ENCODE measurements around the gene NCBP3. TPM values are rescaled to one million over a fixed set of nuclear protein-coding genes. Genes with fewer than 3 reads are reported as not detected.
"Not testable (repeated sequence)": the region's sequence is repeated elsewhere in the genome, so short reads cannot be mapped to it uniquely, and the experiment has no call there.

The NCBP3 gene
- total RNA-seq, 1 experiment from 2014 or later, result 21.9 TPM

- DNase-seq (ENCODE audit: low read depth), result no peak
Observed at GRCh38 chr17:3848229-3848835, 2.3 kb upstream of the NCBP3 start.

GRCh38 chr17:3847165-3847670, 1.2 kb upstream of the NCBP3 start:
- no peak for DNase-seq (ENCODE audit: low read depth)

GRCh38 chr17:3846437-3847164, 555 bp upstream of the NCBP3 start:
- DNase-seq (ENCODE audit: low read depth), result no peak

GRCh38 chr17:3845291-3845620, 790 bp downstream of the NCBP3 start:
- peak; percentile 13 for DNase-seq (ENCODE audit: low read depth)

- not testable (repeated sequence) for DNase-seq (ENCODE audit: low read depth)
Observed at GRCh38 chr17:3844556-3844955, 1.5 kb downstream of the NCBP3 start.

- DNase-seq (ENCODE audit: low read depth), result peak; percentile 16
Observed at GRCh38 chr17:3843935-3844516, 2.0 kb downstream of the NCBP3 start.

- DNase-seq (ENCODE audit: low read depth), result no peak
Observed at GRCh38 chr17:3838206-3838605, 7.8 kb downstream of the NCBP3 start.

GRCh38 chr17:3836551-3836950, 9.5 kb downstream of the NCBP3 start:
- no peak for DNase-seq (ENCODE audit: low read depth)

- peak; percentile 90 for DNase-seq (ENCODE audit: low read depth)
Observed at GRCh38 chr17:3835410-3836229, 10.4 kb downstream of the NCBP3 start.

GRCh38 chr17:3834811-3835210, 11.2 kb downstream of the NCBP3 start:
- DNase-seq (ENCODE audit: low read depth), result no peak

GRCh38 chr17:3828852-3829232, 17.2 kb downstream of the NCBP3 start:
- DNase-seq (ENCODE audit: low read depth), result no peak

- DNase-seq (ENCODE audit: low read depth), result peak; percentile 44
Observed at GRCh38 chr17:3828151-3828851, 17.7 kb downstream of the NCBP3 start.

GRCh38 chr17:3827124-3827773, 18.8 kb downstream of the NCBP3 start:
- peak; percentile 64 for DNase-seq (ENCODE audit: low read depth)

GRCh38 chr17:3826191-3826590, 19.9 kb downstream of the NCBP3 start:
- DNase-seq (ENCODE audit: low read depth), result no peak

GRCh38 chr17:3821101-3821500, 24.9 kb downstream of the NCBP3 start:
- DNase-seq (ENCODE audit: low read depth), result no peak

- no peak for DNase-seq (ENCODE audit: low read depth)
Observed at GRCh38 chr17:3818786-3819185, 27.3 kb downstream of the NCBP3 start.

- DNase-seq (ENCODE audit: low read depth), result no peak
Observed at GRCh38 chr17:3817851-3818605, 28.0 kb downstream of the NCBP3 start.

GRCh38 chr17:3815925-3816324, 30.1 kb downstream of the NCBP3 start:
- DNase-seq (ENCODE audit: low read depth), result no peak

GRCh38 chr17:3815122-3815521, 30.9 kb downstream of the NCBP3 start:
- DNase-seq (ENCODE audit: low read depth), result no peak

- DNase-seq (ENCODE audit: low read depth), result no peak
Observed at GRCh38 chr17:3814361-3814760, 31.7 kb downstream of the NCBP3 start.
